Neutrophil (primary cell): ENCODE results near the gene SUGCT.

Source experiments
- H3K27ac ChIP-seq: fragments of 200-600 bp; sonication (generic); 2 replicates; pipeline ENCODE4 v1.5.1; 2016; ENCODE audit warnings: mild to moderate bottlenecking, moderate library complexity
- H3K27me3 ChIP-seq: fragments of 200-600 bp; sonication (generic); 2 replicates; pipeline ENCODE4 v1.6.0; 2016; ENCODE audit warnings: mild to moderate bottlenecking
- H3K36me3 ChIP-seq: fragments of 200-600 bp; sonication (generic); 2 replicates; pipeline ENCODE4 v1.5.1; 2017
- H3K4me1 ChIP-seq, 2 experiments: fragments of 200-600 bp in 1 of 2; sonication (generic) in 1 of 2; 1 replicate in 1 of 2; 2 replicates in 1 of 2; pipeline versions ENCODE4 v1.5.1 to v1.6.1; 2013 to 2016; ENCODE audit warnings: low read depth in 1 of 2, low read length in 1 of 2, mild to moderate bottlenecking in 1 of 2, moderate library complexity in 1 of 2; ENCODE audit not compliant: control insufficient read depth in 1 of 2, insufficient read depth in 1 of 2
- H3K4me3 ChIP-seq, 2 experiments: fragments of 200-600 bp in 1 of 2; sonication (generic) in 1 of 2; 1 replicate in 1 of 2; 2 replicates in 1 of 2; pipeline ENCODE4 v1.5.1; 2013 to 2016; ENCODE audit warnings: low read depth in 1 of 2, low read length in 1 of 2, mild to moderate bottlenecking in 1 of 2, moderate library complexity in 1 of 2
- H3K9me3 ChIP-seq: fragments of 200-600 bp; sonication (generic); 2 replicates; pipeline ENCODE4 v1.5.1; 2016
- TF ChIP-seq, protein P1 (sequence below): fragments of 200-600 bp; sonication (generic); IDR thresholded peaks from 2 replicates; pipeline ENCODE4 v1.5.1; 2016; ENCODE audit warnings: antibody characterized with exemption

Gene SUGCT

DNA sequence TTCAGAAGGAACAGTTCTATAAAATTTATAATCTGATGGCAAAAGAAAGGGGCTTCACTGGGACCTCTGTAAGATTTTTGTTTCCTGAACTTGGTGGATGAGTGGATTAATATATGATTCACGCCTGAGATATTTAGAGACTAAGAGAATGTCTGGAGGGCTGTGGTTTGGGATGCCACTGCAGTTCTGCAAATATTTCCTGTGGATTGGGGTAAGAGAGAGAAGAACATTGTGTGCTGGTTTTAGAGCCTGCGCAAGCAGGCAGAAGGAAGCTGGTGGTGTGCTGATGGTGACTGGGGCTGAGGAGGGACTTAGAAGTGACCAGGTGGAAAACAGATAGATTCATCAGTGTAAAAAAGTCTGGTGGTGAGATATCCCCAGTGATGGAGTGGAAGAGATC, 87.0 kb downstream of the SUGCT start:
- H3K36me3 ChIP-seq: no peaks in the 10 kb centered on the region
- no peak overlapping the region for H3K27ac ChIP-seq
- no peaks in the 10 kb centered on the region for H3K9me3 ChIP-seq
- TF ChIP-seq, protein P1, sequence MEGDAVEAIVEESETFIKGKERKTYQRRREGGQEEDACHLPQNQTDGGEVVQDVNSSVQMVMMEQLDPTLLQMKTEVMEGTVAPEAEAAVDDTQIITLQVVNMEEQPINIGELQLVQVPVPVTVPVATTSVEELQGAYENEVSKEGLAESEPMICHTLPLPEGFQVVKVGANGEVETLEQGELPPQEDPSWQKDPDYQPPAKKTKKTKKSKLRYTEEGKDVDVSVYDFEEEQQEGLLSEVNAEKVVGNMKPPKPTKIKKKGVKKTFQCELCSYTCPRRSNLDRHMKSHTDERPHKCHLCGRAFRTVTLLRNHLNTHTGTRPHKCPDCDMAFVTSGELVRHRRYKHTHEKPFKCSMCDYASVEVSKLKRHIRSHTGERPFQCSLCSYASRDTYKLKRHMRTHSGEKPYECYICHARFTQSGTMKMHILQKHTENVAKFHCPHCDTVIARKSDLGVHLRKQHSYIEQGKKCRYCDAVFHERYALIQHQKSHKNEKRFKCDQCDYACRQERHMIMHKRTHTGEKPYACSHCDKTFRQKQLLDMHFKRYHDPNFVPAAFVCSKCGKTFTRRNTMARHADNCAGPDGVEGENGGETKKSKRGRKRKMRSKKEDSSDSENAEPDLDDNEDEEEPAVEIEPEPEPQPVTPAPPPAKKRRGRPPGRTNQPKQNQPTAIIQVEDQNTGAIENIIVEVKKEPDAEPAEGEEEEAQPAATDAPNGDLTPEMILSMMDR: no peak
- no peak overlapping the region for H3K4me3 ChIP-seq
- H3K4me1 ChIP-seq: no peaks in the 10 kb centered on the region
- no peaks in the 10 kb centered on the region for H3K27me3 ChIP-seq

DNA sequence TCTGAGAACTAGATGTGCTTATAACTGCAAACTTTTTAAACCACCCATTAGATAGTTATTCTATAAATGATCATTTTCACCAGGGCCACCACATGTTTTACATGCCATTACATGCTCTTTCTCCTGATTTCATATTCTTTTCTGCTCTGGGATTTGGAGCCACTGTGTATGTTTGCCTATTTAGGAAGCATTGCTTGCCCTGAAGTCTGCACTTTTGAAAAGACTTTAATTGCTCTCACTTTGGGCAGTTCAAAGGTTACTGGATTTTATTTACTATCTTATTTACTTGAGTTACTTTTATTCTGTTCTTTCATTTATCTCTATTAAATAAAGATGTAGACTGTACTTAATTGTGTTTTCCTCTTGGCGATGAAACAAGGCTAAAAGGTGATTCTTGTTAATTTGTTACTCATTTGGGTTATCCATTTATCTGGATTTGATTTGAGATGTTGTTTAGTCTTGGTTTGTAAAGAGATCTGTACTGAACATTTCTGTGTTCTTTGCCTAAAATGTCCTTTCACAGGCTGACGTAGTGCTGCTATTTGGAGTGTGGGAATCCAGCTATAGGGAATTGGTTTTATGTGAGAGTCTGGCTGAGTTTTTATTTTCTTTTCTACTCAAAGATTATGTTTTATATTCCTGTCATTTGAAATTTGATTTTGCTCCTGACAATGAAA, 88.8 kb downstream of the SUGCT start:
- H3K27me3 ChIP-seq: no peaks in the 10 kb centered on the region
- no peaks in the 10 kb centered on the region for H3K9me3 ChIP-seq
- no peaks in the 10 kb centered on the region for H3K36me3 ChIP-seq
- H3K4me3 ChIP-seq: no peak overlapping the region
- TF ChIP-seq, protein P1: no peak
- H3K4me1 ChIP-seq: no peaks in the 10 kb centered on the region
- H3K27ac ChIP-seq: no peak overlapping the region

DNA sequence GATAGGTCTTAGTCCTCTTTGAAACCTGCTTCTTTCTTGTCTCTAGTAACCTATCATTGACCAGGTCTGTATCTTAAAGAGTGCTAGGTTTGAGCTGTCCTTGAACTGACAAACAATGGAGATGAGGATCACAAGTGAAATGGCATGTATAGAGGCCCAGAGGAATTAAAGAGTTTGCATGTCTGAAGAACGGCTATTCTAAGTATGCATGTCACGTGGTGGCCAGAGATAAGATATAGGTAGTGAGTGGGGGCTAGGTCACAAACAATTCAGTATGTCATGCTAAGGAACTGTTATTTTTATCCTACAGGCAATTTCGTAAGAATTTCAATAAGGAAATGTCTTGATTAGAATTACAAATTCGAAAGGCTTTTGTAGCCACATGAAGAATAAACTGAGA, 95.3 kb downstream of the SUGCT start:
- TF ChIP-seq, protein P1: no peak
- H3K27me3 ChIP-seq: no peaks in the 10 kb centered on the region

DNA sequence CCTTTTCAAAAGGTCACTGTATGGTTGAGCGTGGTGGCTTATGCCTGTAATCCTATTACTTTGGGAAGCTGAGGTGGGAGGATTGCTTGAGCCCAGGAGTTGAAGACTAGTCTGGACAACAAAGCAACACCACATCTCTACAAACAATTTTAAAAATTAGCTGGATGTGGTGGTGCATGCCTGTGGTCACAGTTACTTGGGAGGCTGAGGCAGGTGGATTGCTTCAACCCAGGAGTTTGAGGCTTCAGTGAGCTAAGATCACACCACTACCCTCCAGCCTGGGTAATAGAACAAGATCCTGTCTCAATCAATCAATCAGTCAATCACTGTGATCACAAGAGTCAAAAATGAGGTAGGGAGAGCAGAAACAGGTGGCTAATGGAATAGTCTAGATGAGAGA, 97.0 kb downstream of the SUGCT start:
- H3K4me3 ChIP-seq: no peak overlapping the region
- no peaks in the 10 kb centered on the region for H3K36me3 ChIP-seq
- TF ChIP-seq, protein P1: no peak
- no peaks in the 10 kb centered on the region for H3K4me1 ChIP-seq
- no peaks in the 10 kb centered on the region for H3K27me3 ChIP-seq
- no peak overlapping the region for H3K27ac ChIP-seq
- no peaks in the 10 kb centered on the region for H3K9me3 ChIP-seq

More for the DNA sequence above, 95.3 kb downstream of the SUGCT start:
- Histone ChIP-seq H3K9me3 (no peaks in the 10 kb centered on the region), H3K4me1 (no peaks in the 10 kb centered on the region), H3K4me3 (no peak overlapping the region), H3K36me3 (no peaks in the 10 kb centered on the region), H3K27ac (no peak overlapping the region)

DNA sequence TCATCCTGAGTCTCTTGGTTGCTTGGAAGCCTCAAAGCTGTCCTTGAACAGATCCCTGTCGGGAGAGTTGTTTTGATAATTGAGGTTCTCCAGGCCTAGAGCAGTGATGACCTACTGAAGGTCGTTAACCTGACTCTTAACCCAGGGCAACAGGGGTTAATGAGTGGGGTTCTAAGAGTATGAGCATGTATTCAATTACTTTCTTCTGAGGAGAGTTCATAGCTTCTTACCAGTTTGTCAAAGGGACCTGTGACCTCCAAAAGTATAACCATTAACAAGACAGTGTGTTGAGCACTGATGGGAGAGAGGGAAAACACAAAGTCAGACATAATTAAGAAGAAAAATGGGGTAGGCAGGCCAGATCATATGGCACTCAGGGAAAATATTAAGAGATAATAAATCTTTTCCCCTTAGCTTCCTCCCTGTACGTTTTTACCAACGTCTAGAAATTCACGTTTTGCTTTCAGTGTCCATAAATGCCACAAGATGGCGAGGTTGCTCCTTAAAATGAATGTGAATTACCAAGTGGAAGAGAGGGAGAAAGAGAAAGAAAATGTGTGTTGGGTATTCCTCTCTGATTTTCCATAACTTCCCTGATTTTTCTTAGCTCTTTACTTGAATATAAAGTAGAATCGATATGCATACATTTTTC, 97.6 kb downstream of the SUGCT start:
- Histone ChIP-seq H3K27ac (no peak overlapping the region), H3K4me3 (no peak overlapping the region), H3K27me3 (no peaks in the 10 kb centered on the region), H3K36me3 (no peaks in the 10 kb centered on the region), H3K4me1 (no peaks in the 10 kb centered on the region), H3K9me3 (no peaks in the 10 kb centered on the region)
- TF ChIP-seq, protein P1: peak; percentile 67
